ENCODE measurements around the gene SWT1.

- no peak for TF ChIP-seq CTCF (IDR thresholded peaks at IDR 0.05)
- TF ChIP-seq POLR2AphosphoS5 (IDR thresholded peaks at IDR 0.05; ENCODE audit: low read depth, low read length), result no peak
- TF ChIP-seq REST (IDR thresholded peaks at IDR 0.05; ENCODE audit: insufficient read depth in 1 of 2, low read depth in 2 of 2, low read length in 1 of 2), result no peak
- TF ChIP-seq SIN3A (IDR thresholded peaks at IDR 0.05; ENCODE audit: borderline replicate concordance, insufficient read depth, low read depth, low read length), result no peak
- no peak for TF ChIP-seq TCF7L2 (IDR thresholded peaks at IDR 0.05; ENCODE audit: low read depth, low read length)
Measured at GRCh38 chr1:185267301-185267700, 110.3 kb downstream of the SWT1 start.

All from Panc1 (cell line).